Measurements from ENCODE around the gene STEAP2. TPM values are rescaled to one million over a fixed set of nuclear protein-coding genes. Genes with fewer than 3 reads are reported as not detected.

The STEAP2 gene
- polyA plus RNA-seq, 3 donors, result not detected

DNA sequence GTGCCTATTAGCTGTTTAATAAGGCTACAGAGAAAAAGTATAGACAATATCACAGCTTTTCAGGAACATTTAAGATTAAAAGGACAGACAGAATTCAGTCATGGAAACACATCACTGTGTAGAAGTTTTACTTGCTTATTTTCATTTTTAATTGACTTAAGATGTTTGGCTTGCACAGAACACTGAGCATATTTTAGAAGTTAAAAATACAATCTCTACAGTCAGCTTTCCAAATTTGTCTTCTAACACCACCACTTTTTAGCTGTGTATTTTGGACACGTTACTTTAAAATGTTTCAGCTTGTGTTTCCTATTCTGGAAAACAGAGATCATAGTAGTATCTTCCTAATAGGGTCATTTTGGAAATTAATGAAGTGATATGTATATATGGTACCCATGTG is 45.2 kb downstream of the STEAP2 start:
- H3K27ac Mint-ChIP-seq, result no peak overlapping the region
- peaks cover 0 to 3% (median 0%) of the 10 kb centered on the region in 7 donors for H3K9me3 Mint-ChIP-seq
- intact Hi-C loops (cut with micrococcal nuclease), result no loop called here
- no peak overlapping the region for H3K27ac ChIP-seq (ENCODE audit: low read depth in 1 of 2, low read length in 2 of 2)
- peaks cover 5 to 6% (median 6%) of the 10 kb centered on the region in 3 donors for H3K27me3 Mint-ChIP-seq (ENCODE audit: low read depth in 3 of 3)
- no peak overlapping the region for H3K4me3 ChIP-seq (replicated peaks in 1 of 3; ENCODE audit: low read depth in 2 of 3, low read length in 3 of 3)
- no peak overlapping the region for H3K9ac ChIP-seq (ENCODE audit: insufficient read depth, low read length, poor library complexity, severe bottlenecking)
- H3K36me3 Mint-ChIP-seq, result no peaks in the 10 kb centered on the region
- no peak overlapping the region for H2AFZ ChIP-seq (ENCODE audit: insufficient read depth, low read depth, low read length, poor library complexity, severe bottlenecking)
- no peak overlapping the region for H3K4me2 ChIP-seq (replicated peaks; ENCODE audit: extremely low read depth, low read length, poor library complexity, severe bottlenecking)
- no peaks in the 10 kb centered on the region for H3K79me2 ChIP-seq (ENCODE audit: insufficient read depth, low read length)
- H3K36me3 ChIP-seq (replicated peaks in 1 of 2; ENCODE audit: control insufficient read depth in 1 of 2, insufficient read depth in 2 of 2, low read length in 2 of 2), result no peaks in the 10 kb centered on the region
- no peaks in the 10 kb centered on the region for H4K20me1 ChIP-seq (ENCODE audit: insufficient read depth, low read length)
- no peak for DNase-seq
- no peaks in the 10 kb centered on the region for H3K27me3 ChIP-seq (ENCODE audit: control insufficient read depth in 2 of 2, insufficient read depth in 2 of 2, low read length in 2 of 2)
- no peaks in the 10 kb centered on the region for H3K4me1 ChIP-seq (ENCODE audit: control insufficient read depth in 1 of 2, insufficient read depth in 2 of 2, low read length in 2 of 2)
- no peaks in the 10 kb centered on the region for H3K4me1 Mint-ChIP-seq
- TF ChIP-seq, protein P1, sequence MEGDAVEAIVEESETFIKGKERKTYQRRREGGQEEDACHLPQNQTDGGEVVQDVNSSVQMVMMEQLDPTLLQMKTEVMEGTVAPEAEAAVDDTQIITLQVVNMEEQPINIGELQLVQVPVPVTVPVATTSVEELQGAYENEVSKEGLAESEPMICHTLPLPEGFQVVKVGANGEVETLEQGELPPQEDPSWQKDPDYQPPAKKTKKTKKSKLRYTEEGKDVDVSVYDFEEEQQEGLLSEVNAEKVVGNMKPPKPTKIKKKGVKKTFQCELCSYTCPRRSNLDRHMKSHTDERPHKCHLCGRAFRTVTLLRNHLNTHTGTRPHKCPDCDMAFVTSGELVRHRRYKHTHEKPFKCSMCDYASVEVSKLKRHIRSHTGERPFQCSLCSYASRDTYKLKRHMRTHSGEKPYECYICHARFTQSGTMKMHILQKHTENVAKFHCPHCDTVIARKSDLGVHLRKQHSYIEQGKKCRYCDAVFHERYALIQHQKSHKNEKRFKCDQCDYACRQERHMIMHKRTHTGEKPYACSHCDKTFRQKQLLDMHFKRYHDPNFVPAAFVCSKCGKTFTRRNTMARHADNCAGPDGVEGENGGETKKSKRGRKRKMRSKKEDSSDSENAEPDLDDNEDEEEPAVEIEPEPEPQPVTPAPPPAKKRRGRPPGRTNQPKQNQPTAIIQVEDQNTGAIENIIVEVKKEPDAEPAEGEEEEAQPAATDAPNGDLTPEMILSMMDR (IDR thresholded peaks at IDR 0.05), result no peak
- H3K4me3 Mint-ChIP-seq, result no peak overlapping the region
- no CpG with 5 or more reads among the region's 1 CpG for WGBS (ENCODE audit: insufficient coverage)
- H3K9me3 ChIP-seq (replicated peaks in 1 of 2; ENCODE audit: control insufficient read depth in 1 of 2, insufficient read depth in 1 of 2, low read length in 2 of 2), result no peaks in the 10 kb centered on the region

DNA sequence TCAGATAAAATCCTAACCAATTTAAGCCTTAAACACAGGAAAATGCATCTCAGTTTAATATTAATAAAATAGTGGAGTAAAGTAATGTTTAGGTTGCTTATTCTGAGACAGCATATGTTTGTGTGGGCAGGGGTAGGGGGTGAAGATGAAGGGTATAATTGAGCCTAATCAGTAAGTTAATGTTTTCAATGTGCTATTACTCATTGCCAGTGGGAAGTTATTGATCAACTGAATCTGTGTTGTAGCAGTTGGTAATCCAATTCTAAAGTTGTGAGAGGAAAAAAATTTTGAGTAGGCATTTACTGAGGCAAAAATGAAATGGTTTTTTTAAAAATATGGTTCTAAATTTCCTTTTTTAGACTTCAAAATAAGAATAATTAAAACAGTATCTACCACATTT is 49.9 kb downstream of the STEAP2 start:
- no peak overlapping the region for H3K4me3 ChIP-seq (replicated peaks in 1 of 3; ENCODE audit: low read depth in 2 of 3, low read length in 3 of 3)
- TF ChIP-seq, protein P1 (IDR thresholded peaks at IDR 0.05), result no peak
- H3K27me3 ChIP-seq (ENCODE audit: control insufficient read depth in 2 of 2, insufficient read depth in 2 of 2, low read length in 2 of 2), result no peaks in the 10 kb centered on the region
- no peak overlapping the region for H3K4me2 ChIP-seq (replicated peaks; ENCODE audit: extremely low read depth, low read length, poor library complexity, severe bottlenecking)
- no peak for DNase-seq
- H3K27ac Mint-ChIP-seq, result no peak overlapping the region
- no peaks in the 10 kb centered on the region for H3K79me2 ChIP-seq (ENCODE audit: insufficient read depth, low read length)
- H3K4me1 ChIP-seq (ENCODE audit: control insufficient read depth in 1 of 2, insufficient read depth in 2 of 2, low read length in 2 of 2), result no peaks in the 10 kb centered on the region
- no peak overlapping the region for H3K4me3 Mint-ChIP-seq
- H3K27me3 Mint-ChIP-seq (ENCODE audit: low read depth in 3 of 3), result peaks cover 2 to 5% (median 3%) of the 10 kb centered on the region in 3 donors
- H2AFZ ChIP-seq (ENCODE audit: insufficient read depth, low read depth, low read length, poor library complexity, severe bottlenecking), result no peak overlapping the region
- H3K9me3 Mint-ChIP-seq, result peaks cover 0 to 4% (median 0%) of the 10 kb centered on the region in 7 donors
- H3K9ac ChIP-seq (ENCODE audit: insufficient read depth, low read length, poor library complexity, severe bottlenecking), result no peak overlapping the region
- no peaks in the 10 kb centered on the region for H4K20me1 ChIP-seq (ENCODE audit: insufficient read depth, low read length)
- H3K4me1 Mint-ChIP-seq, result no peaks in the 10 kb centered on the region
- H3K36me3 Mint-ChIP-seq, result no peaks in the 10 kb centered on the region
- no peak overlapping the region for H3K27ac ChIP-seq (ENCODE audit: low read depth in 1 of 2, low read length in 2 of 2)
- no peaks in the 10 kb centered on the region for H3K36me3 ChIP-seq (replicated peaks in 1 of 2; ENCODE audit: control insufficient read depth in 1 of 2, insufficient read depth in 2 of 2, low read length in 2 of 2)
- intact Hi-C loops (cut with micrococcal nuclease), result loop anchor here in 1 of 2 donors (10.0 kb wide), 1 partner anchor 107 kb away; the partner anchor contains the start of gene STEAP1
- no peaks in the 10 kb centered on the region for H3K9me3 ChIP-seq (replicated peaks in 1 of 2; ENCODE audit: control insufficient read depth in 1 of 2, insufficient read depth in 1 of 2, low read length in 2 of 2)
